ENCODE results near the gene IARS1. TPM values are rescaled to one million over a fixed set of nuclear protein-coding genes. Genes with fewer than 3 reads are reported as not detected.
A peak's percentile ranks its signal among the peaks of the same experiment; 100 is the strongest.

IARS1 gene
- total and polyA plus RNA-seq, 2 of the 13 experiments (the other 11 are each of a cell fraction or from before 2014, with no cell fraction given) = 55.9 to 185 TPM

GRCh38 chr9:92327283-92327850 is 33.9 kb upstream of the IARS1 start (continued):
- TF ChIP-seq LRRFIP1 (CRISPR knock-in tag; conservative IDR thresholded peaks at IDR 0.05) (no peak), ZKSCAN8 (CRISPR knock-in tag; IDR thresholded peaks at IDR 0.05; ENCODE audit: borderline replicate concordance) (no peak), MLLT10 (CRISPR knock-in tag; IDR thresholded peaks at IDR 0.05) (no peak)

GRCh38 chr9:92325991-92326500 is 32.5 kb upstream of the IARS1 start:
- in situ Hi-C loops (cut with HindIII; ENCODE audit: extremely low pct_ligation_motif_present, low pct_unique_long_range_greater_than_20kb) = loop anchor here (10.0 kb wide), 1 partner anchor 309 kb away; no protein-coding TSS in a partner anchor
- TF ChIP-seq LBX2 (CRISPR knock-in tag; IDR thresholded peaks at IDR 0.05; ENCODE audit: borderline replicate concordance) (0 out of 2 replicates have a peak, but pooled peaks have one; percentile 82), HOXD1 (CRISPR knock-in tag; IDR thresholded peaks at IDR 0.05) (0 out of 2 replicates have a peak, but pooled peaks have one; percentile 4), ATF7 (IDR thresholded peaks at IDR 0.05) (no peak), ATF7 (CRISPR knock-in tag; IDR thresholded peaks at IDR 0.05) (0 out of 2 replicates have a peak, but pooled peaks have one; percentile 17), ZNF616 (CRISPR knock-in tag; IDR thresholded peaks at IDR 0.05; ENCODE audit: low read depth) (0 out of 2 replicates have a peak, but pooled peaks have one; percentile 11), CERS6 (CRISPR knock-in tag; IDR thresholded peaks at IDR 0.05) (0 out of 2 replicates have a peak, but pooled peaks have one; percentile 44), ISL2 (CRISPR knock-in tag; IDR thresholded peaks at IDR 0.05) (0 out of 2 replicates have a peak, but pooled peaks have one; percentile 5), POLR2G (IDR thresholded peaks at IDR 0.05; ENCODE audit: low read depth, low read length) (no peak), ZBTB20 (CRISPR knock-in tag; IDR thresholded peaks at IDR 0.05; ENCODE audit: borderline replicate concordance, low read depth) (peak; percentile 10; the same call in 1 of the 2 replicates), MAZ (IDR thresholded peaks at IDR 0.05; ENCODE audit: borderline replicate concordance, low read depth, low read length) (no peak), MAZ (CRISPR knock-in tag; IDR thresholded peaks at IDR 0.05; ENCODE audit: low read depth) (peak; percentile 29; the same call in 1 of the 2 replicates), BRD4 (CRISPR knock-in tag; IDR thresholded peaks at IDR 0.05) (peak; percentile 44; the same call in 1 of the 2 replicates), WIZ (CRISPR knock-in tag; IDR thresholded peaks at IDR 0.05) (no peak; the same call in 1 of the 2 replicates), ZIK1 (CRISPR knock-in tag; IDR thresholded peaks at IDR 0.05; ENCODE audit: borderline replicate concordance, low read depth) (0 out of 2 replicates have a peak, but pooled peaks have one; percentile 42), PAX8 (CRISPR knock-in tag; IDR thresholded peaks at IDR 0.05; ENCODE audit: borderline replicate concordance) (0 out of 2 replicates have a peak, but pooled peaks have one; percentile 37), DNMT1 (CRISPR knock-in tag; IDR thresholded peaks at IDR 0.05) (0 out of 2 replicates have a peak, but pooled peaks have one; percentile 58)

More at GRCh38 chr9:92325991-92326500, 32.5 kb upstream of the IARS1 start:
- Histone ChIP-seq H3K4me1 (ENCODE audit: insufficient read depth, low read length) (peaks cover 40% of the 10 kb centered on the region), H3K36me3 (replicated peaks in 1 of 2; ENCODE audit: control insufficient read depth in 1 of 2, insufficient read depth in 2 of 2, low read length in 2 of 2) (peaks cover 0 to 17% of the 10 kb centered on the region in 2 experiments; a peak in 3 of 5 replicates), H4K20me1 (ENCODE audit: insufficient read depth, low read length) (no peaks in the 10 kb centered on the region), H2AFZ (ENCODE audit: low read length) (peak overlapping the region; percentile 49), H3K27ac (ENCODE audit: extremely low read length, insufficient read depth, low read length) (peak overlapping the region; percentile 96), H3K9ac (ENCODE audit: insufficient read depth, low read depth, low read length) (peak overlapping the region; percentile 98), H3K4me2 (ENCODE audit: low read depth, low read length) (peak overlapping the region; percentile 94), H3K27me3 (ENCODE audit: control insufficient read depth in 1 of 2, insufficient read depth in 2 of 2, low read length in 2 of 2) (no peaks in the 10 kb centered on the region; a peak in 1 of 5 replicates), H3K9me3 (ENCODE audit: low read length) (no peaks in the 10 kb centered on the region), H3K4me3 (replicated peaks in 1 of 3; ENCODE audit: insufficient read depth in 1 of 3, low read depth in 2 of 3, low read length in 3 of 3) (peak overlapping the region; percentile 74 to 98 (median 93)), H3K79me2 (ENCODE audit: insufficient read depth, low read length) (peaks cover 29% of the 10 kb centered on the region)
- WGBS (ENCODE audit: low lambda C conversion rate) = 4% methylated on average over 12 of the region's 30 CpGs
- intact Hi-C loops (cut with micrococcal nuclease; ENCODE audit: unreplicated experiment) = loop anchor here (2.0 kb wide), 2 partner anchors 187 to 309 kb away; no protein-coding TSS in a partner anchor
- DNase-seq (ENCODE audit: low spot score) = no peak
- no peak for ATAC-seq
- no TSS peak for BruUV-seq (replicated peaks)
- FAIRE-seq = no peak
- ChIA-PET CTCF (ENCODE audit: low intra/inter-chr PET ratio, low total read pairs) (no interaction called here), POLR2A (interaction anchor here (1.1 to 2.4 kb wide), 5 partner anchors 31 to 1133 kb away, joined by 3 to 12 read pairs (median 4); partner anchors contain the start of gene IPPK)
